AG08396 (cell line): ENCODE measurements around the gene LPIN1.
A peak's percentile ranks its signal among the peaks of the same experiment; 100 is the strongest.

Experiments
- DNase-seq: peaks from one replicate; pipeline ENCODE4 v3.0.0; 2012; ENCODE audit warnings: low spot score, mixed read lengths

Gene LPIN1

GRCh38 chr2:11762031-11762430 lies 15.6 kb downstream of the LPIN1 start:
- DNase-seq, result no peak

- DNase-seq, result no peak
Measured at GRCh38 chr2:11762799-11763461, 16.5 kb downstream of the LPIN1 start.

GRCh38 chr2:11764359-11764758 lies 17.9 kb downstream of the LPIN1 start:
- no peak for DNase-seq

GRCh38 chr2:11764920-11765319 lies 18.5 kb downstream of the LPIN1 start:
- no peak for DNase-seq

GRCh38 chr2:11765501-11765900 lies 19.1 kb downstream of the LPIN1 start:
- DNase-seq, result no peak

- no peak for DNase-seq
Measured at GRCh38 chr2:11766016-11766415, 19.6 kb downstream of the LPIN1 start.

GRCh38 chr2:11767779-11768178 lies 21.3 kb downstream of the LPIN1 start:
- no peak for DNase-seq

- no peak for DNase-seq
Measured at GRCh38 chr2:11768946-11769345, 22.5 kb downstream of the LPIN1 start.

- DNase-seq, result no peak
Measured at GRCh38 chr2:11769516-11769915, 23.1 kb downstream of the LPIN1 start.

GRCh38 chr2:11770531-11771188 lies 24.2 kb downstream of the LPIN1 start:
- no peak for DNase-seq

- no peak for DNase-seq
Measured at GRCh38 chr2:11771971-11772615, 25.7 kb downstream of the LPIN1 start.

- DNase-seq, result no peak
Measured at GRCh38 chr2:11773111-11773510, 26.7 kb downstream of the LPIN1 start.

GRCh38 chr2:11773747-11774525 lies 27.5 kb downstream of the LPIN1 start:
- DNase-seq, result no peak

GRCh38 chr2:11774600-11774999 lies 28.2 kb downstream of the LPIN1 start:
- no peak for DNase-seq

- peak; percentile 61 for DNase-seq
Measured at GRCh38 chr2:11775384-11775783, 29.0 kb downstream of the LPIN1 start.

- no peak for DNase-seq
Measured at GRCh38 chr2:11777066-11777782, 30.8 kb downstream of the LPIN1 start.

- no peak for DNase-seq
Measured at GRCh38 chr2:11777886-11778415, 31.5 kb downstream of the LPIN1 start.

- no peak for DNase-seq
Measured at GRCh38 chr2:11778416-11778815, 32.0 kb downstream of the LPIN1 start.

GRCh38 chr2:11778923-11779757 lies 32.7 kb downstream of the LPIN1 start:
- peak; percentile 89 for DNase-seq

GRCh38 chr2:11781602-11782001 lies 35.2 kb downstream of the LPIN1 start:
- DNase-seq, result no peak

GRCh38 chr2:11784280-11784679 lies 37.8 kb downstream of the LPIN1 start:
- DNase-seq, result no peak
